GM23248 (cell line): ENCODE data around the gene ZNF770. TPM values are rescaled to one million over a fixed set of nuclear protein-coding genes. Genes with fewer than 3 reads are reported as not detected.

ENCODE experiments used
- DNase-seq: peaks from one replicate; pipeline ENCODE4 v3.0.0-alpha.2; 2015
- H2AFZ ChIP-seq: fragments of 200-600 bp; sonication (generic); 2 replicates; pipeline ENCODE4 v1.6.1; 2016; ENCODE audit warnings: antibody characterized with exemption
- H3F3A ChIP-seq: fragments of 200-600 bp; sonication (generic); 2 replicates; pipeline ENCODE4 v1.6.1; 2016; ENCODE audit warnings: mild to moderate bottlenecking, antibody characterized with exemption, mixed run types; ENCODE audit not compliant: insufficient read depth
- H3K27ac ChIP-seq: fragments of 200-600 bp; sonication (generic); 2 replicates; pipeline ENCODE4 v1.5.1; 2016; ENCODE audit warnings: mild to moderate bottlenecking
- H3K27me3 ChIP-seq: fragments of 200-600 bp; sonication (generic); replicated peaks from 2 replicates; pipeline ENCODE4 v1.6.1; 2016; ENCODE audit warnings: mild to moderate bottlenecking; ENCODE audit not compliant: insufficient read depth
- H3K36me3 ChIP-seq: fragments of 200-600 bp; sonication (generic); 2 replicates; pipeline ENCODE4 v1.6.1; 2016; ENCODE audit warnings: low read depth, mild to moderate bottlenecking
- H3K4me1 ChIP-seq: fragments of 200-600 bp; sonication (generic); 2 replicates; pipeline ENCODE4 v1.6.1; 2016; ENCODE audit warnings: mild to moderate bottlenecking; ENCODE audit not compliant: insufficient read depth
- H3K4me2 ChIP-seq: fragments of 200-600 bp; sonication (generic); one replicate; pipeline ENCODE4 v1.6.1; 2016; ENCODE audit warnings: mild to moderate bottlenecking; ENCODE audit not compliant: unreplicated experiment
- H3K4me3 ChIP-seq: fragments of 200-600 bp; sonication (generic); 2 replicates; pipeline ENCODE4 v1.5.1; 2016; ENCODE audit warnings: mild to moderate bottlenecking
- H3K79me2 ChIP-seq: fragments of 200-600 bp; sonication (generic); 2 replicates; pipeline ENCODE4 v1.6.1; 2016; ENCODE audit warnings: mild to moderate bottlenecking; ENCODE audit not compliant: insufficient read depth
- H3K9ac ChIP-seq: fragments of 200-600 bp; sonication (generic); 2 replicates; pipeline ENCODE4 v1.6.1; 2016; ENCODE audit warnings: mild to moderate bottlenecking
- H3K9me2 ChIP-seq: fragments of 200-600 bp; sonication (generic); 2 replicates; pipeline ENCODE4 v1.6.1; 2016; ENCODE audit warnings: mixed run types, mild to moderate bottlenecking, moderate library complexity; ENCODE audit not compliant: insufficient read depth
- H3K9me3 ChIP-seq: fragments of 200-600 bp; sonication (generic); one replicate; pipeline ENCODE4 v1.6.1; 2017; ENCODE audit warnings: low read depth
- H4K20me1 ChIP-seq: fragments of 200-600 bp; sonication (generic); 2 replicates; pipeline ENCODE4 v1.6.0; 2016; ENCODE audit not compliant: insufficient read depth
- EZH2 ChIP-seq: fragments of 200-600 bp; sonication (generic); IDR thresholded peaks from 2 replicates; pipeline ENCODE4 v1.6.1; 2018; ENCODE audit warnings: antibody characterized with exemption, mild to moderate bottlenecking; ENCODE audit not compliant: insufficient read depth, poor library complexity, severe bottlenecking
- EZH2phosphoT487 ChIP-seq: fragments of 200-600 bp; sonication (generic); IDR thresholded peaks from 2 replicates; pipeline ENCODE4 v1.6.1; 2018; ENCODE audit warnings: antibody characterized with exemption, moderate library complexity, mild to moderate bottlenecking, low read depth; ENCODE audit not compliant: insufficient read depth
- WGBS, 2 experiments: methylation state at CpG; one replicate each; pipeline ENCODE4 v1.1.6; 2015 to 2017; ENCODE audit warnings: low lambda C conversion rate in 2 of 2, low coverage in 1 of 2; ENCODE audit errors: missing lambda C conversion rate in 2 of 2; 5-methylcytosine and 5-hydroxymethylcytosine counted together
- in situ Hi-C: fragments of 300-500 bp; cut with MboI; formaldehyde crosslinking; loops from 2 replicates; pipeline ENCODE4 v1.15.0; 2020
- polyA plus RNA-seq: library from polyadenylated mRNA; unstranded; fragments of >200 nt; fragmentation: Nextera tagmentation; extraction: Ambion mirVana; gene quantifications from 2 replicates; pipeline ENCODE4 v1.2.1, GENCODE V29; 2016
- total RNA-seq: library from RNA; depleted of rRNA; stranded (reverse); fragments of >200 nt; shearing (Covaris generic); gene quantifications from 2 replicates; pipeline ENCODE4 v1.2.3, GENCODE V29; 2014

Gene ZNF770
- total and polyA plus RNA-seq, 2 experiments from 2014 or later = 32.1 to 93.6 TPM

GRCh38 chr15:34964277-34964676 is 23.8 kb downstream of the ZNF770 start:
- Histone ChIP-seq H3K4me2 (no peak overlapping the region), H3K27ac (no peak overlapping the region), H3K9me3 (no peaks in the 10 kb centered on the region), H3K79me2 (peaks cover 89% of the 10 kb centered on the region), H3K4me3 (no peak overlapping the region), H3K27me3 (no peaks in the 10 kb centered on the region), H4K20me1 (no peaks in the 10 kb centered on the region), H2AFZ (no peak overlapping the region), H3F3A (no peaks in the 10 kb centered on the region), H3K9ac (no peak overlapping the region), H3K9me2 (no peaks in the 10 kb centered on the region), H3K36me3 (peaks cover 20% of the 10 kb centered on the region; the same call in 1 of the 2 replicates), H3K4me1 (peaks cover 15% of the 10 kb centered on the region; the same call in 1 of the 2 replicates)
- TF ChIP-seq EZH2phosphoT487 (no peak), EZH2 (no peak)
- WGBS, 2 experiments = 97 to 100% methylated on average over 2 of the region's 2 CpGs
- DNase-seq = no peak
- in situ Hi-C loops = no loop called here

DNA sequence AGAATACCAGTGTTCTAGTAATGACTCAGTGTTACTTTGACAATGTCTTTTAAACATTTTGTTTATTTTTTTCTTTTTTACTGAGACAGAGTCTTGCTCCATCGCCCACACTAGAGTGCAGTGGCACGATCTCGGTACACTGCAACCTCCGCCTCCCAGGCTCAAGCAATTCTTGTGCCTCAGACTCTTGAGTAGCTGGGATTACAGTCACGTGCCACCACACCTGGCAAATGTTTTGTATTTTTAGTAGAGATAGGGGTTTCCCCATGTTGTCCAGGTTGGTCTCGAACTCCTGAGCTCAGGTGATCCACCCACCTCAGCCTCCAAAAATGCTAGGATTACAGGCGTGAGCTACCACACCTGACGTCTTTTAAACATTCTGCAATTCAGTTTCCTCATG is 34.2 kb downstream of the ZNF770 start:
- in situ Hi-C loops = no loop called here
- Histone ChIP-seq H3K9me2 (no peaks in the 10 kb centered on the region), H3F3A (peaks cover 15% of the 10 kb centered on the region; the same call in 1 of the 2 replicates), H3K9me3 (no peaks in the 10 kb centered on the region), H3K9ac (no peak overlapping the region), H3K79me2 (peaks cover 50% of the 10 kb centered on the region), H3K4me3 (no peak overlapping the region), H3K4me1 (peaks cover 9% of the 10 kb centered on the region; the same call in 1 of the 2 replicates), H3K27ac (no peak overlapping the region), H3K4me2 (no peak overlapping the region), H4K20me1 (no peaks in the 10 kb centered on the region), H2AFZ (no peak overlapping the region), H3K36me3 (peaks cover 18% of the 10 kb centered on the region), H3K27me3 (no peaks in the 10 kb centered on the region)
- no peak for TF ChIP-seq EZH2phosphoT487
- TF ChIP-seq EZH2 = no peak
- DNase-seq = no peak
- 76 to 84% methylated on average over 8 of the region's 8 CpGs for WGBS, 2 experiments

GRCh38 chr15:34952481-34952880 is 35.6 kb downstream of the ZNF770 start:
- H2AFZ ChIP-seq = no peak overlapping the region
- TF ChIP-seq EZH2phosphoT487 = no peak
- TF ChIP-seq EZH2 = no peak
- no peaks in the 10 kb centered on the region for H3K27me3 ChIP-seq
- peak overlapping the region; percentile 0 for H3K4me2 ChIP-seq
- no peak overlapping the region for H3K4me3 ChIP-seq
- in situ Hi-C loops = no loop called here
- H3K9me3 ChIP-seq = no peaks in the 10 kb centered on the region
- H4K20me1 ChIP-seq = no peaks in the 10 kb centered on the region
- no peaks in the 10 kb centered on the region for H3K9me2 ChIP-seq
- H3K9ac ChIP-seq = no peak overlapping the region
- peaks cover 15% of the 10 kb centered on the region; the same call in 1 of the 2 replicates for H3F3A ChIP-seq
- H3K27ac ChIP-seq = no peak overlapping the region
- peak; percentile 5 for DNase-seq
- H3K36me3 ChIP-seq = peaks cover 25% of the 10 kb centered on the region
- H3K79me2 ChIP-seq = peaks cover 39% of the 10 kb centered on the region
- peaks cover 9% of the 10 kb centered on the region; the same call in 1 of the 2 replicates for H3K4me1 ChIP-seq

DNA sequence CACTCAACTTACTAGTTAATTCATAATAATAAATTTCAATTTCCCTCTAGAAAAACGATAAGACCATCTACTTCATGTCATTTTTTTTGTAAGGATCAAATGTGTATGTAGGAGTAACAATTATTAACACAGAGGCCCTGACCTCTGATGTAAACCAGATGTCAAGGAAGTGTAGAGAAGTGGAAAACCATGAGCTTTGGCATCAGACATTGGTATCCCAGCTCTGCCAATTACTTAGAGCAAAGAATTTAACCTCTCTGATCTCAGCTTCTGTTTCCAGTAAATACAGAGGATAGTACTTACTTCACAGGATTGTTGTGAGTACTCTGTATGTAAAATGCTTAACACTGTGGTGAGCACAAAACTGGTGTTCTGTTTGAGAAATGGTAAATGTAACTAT is 36.1 kb downstream of the ZNF770 start:
- peaks cover 35% of the 10 kb centered on the region for H3K79me2 ChIP-seq
- no peaks in the 10 kb centered on the region for H3K9me2 ChIP-seq
- H3K9me3 ChIP-seq = no peaks in the 10 kb centered on the region
- H3K4me3 ChIP-seq = no peak overlapping the region
- TF ChIP-seq EZH2 = no peak
- TF ChIP-seq EZH2phosphoT487 = no peak
- no peak overlapping the region for H2AFZ ChIP-seq
- H3K9ac ChIP-seq = no peak overlapping the region
- H3K4me1 ChIP-seq = peaks cover 9% of the 10 kb centered on the region; the same call in 1 of the 2 replicates
- DNase-seq = peak; percentile 31
- peak overlapping the region; percentile 0 for H3K4me2 ChIP-seq
- H4K20me1 ChIP-seq = no peaks in the 10 kb centered on the region
- peaks cover 26% of the 10 kb centered on the region for H3K36me3 ChIP-seq
- peaks cover 15% of the 10 kb centered on the region; the same call in 1 of the 2 replicates for H3F3A ChIP-seq
- no peaks in the 10 kb centered on the region for H3K27me3 ChIP-seq
- WGBS, 2 experiments = 2 to 7% methylated on average over 1 of the region's 1 CpG
- H3K27ac ChIP-seq = 0 out of 2 replicates have a peak overlapping the region, but pooled peaks have one; percentile 5
- in situ Hi-C loops = no loop called here

GRCh38 chr15:34944936-34945335 is 43.2 kb downstream of the ZNF770 start:
- H2AFZ ChIP-seq = no peak overlapping the region
- H3K4me1 ChIP-seq = 0 out of 2 replicates have a peak, but pooled peaks cover 5% of the 10 kb centered on the region
- H3K79me2 ChIP-seq = no peaks in the 10 kb centered on the region
- peak; percentile 9 for DNase-seq
- 41 to 56% methylated on average over 3 of the region's 3 CpGs for WGBS, 2 experiments
- no peaks in the 10 kb centered on the region for H4K20me1 ChIP-seq
- no peak for TF ChIP-seq EZH2
- H3K9me3 ChIP-seq = no peaks in the 10 kb centered on the region
- no peaks in the 10 kb centered on the region for H3F3A ChIP-seq
- no peaks in the 10 kb centered on the region for H3K27me3 ChIP-seq
- no peak overlapping the region for H3K4me2 ChIP-seq
- in situ Hi-C loops = no loop called here
- no peak overlapping the region for H3K27ac ChIP-seq
- H3K9ac ChIP-seq = no peak overlapping the region
- peaks cover 32% of the 10 kb centered on the region for H3K36me3 ChIP-seq
- H3K4me3 ChIP-seq = no peak overlapping the region
- no peaks in the 10 kb centered on the region for H3K9me2 ChIP-seq
